ENCODE measurements around the gene ASB8.
"Not testable (repeated sequence)": the region's sequence is repeated elsewhere in the genome, so short reads cannot be mapped to it uniquely, and the experiment has no call there.

ASB8 gene

DNA sequence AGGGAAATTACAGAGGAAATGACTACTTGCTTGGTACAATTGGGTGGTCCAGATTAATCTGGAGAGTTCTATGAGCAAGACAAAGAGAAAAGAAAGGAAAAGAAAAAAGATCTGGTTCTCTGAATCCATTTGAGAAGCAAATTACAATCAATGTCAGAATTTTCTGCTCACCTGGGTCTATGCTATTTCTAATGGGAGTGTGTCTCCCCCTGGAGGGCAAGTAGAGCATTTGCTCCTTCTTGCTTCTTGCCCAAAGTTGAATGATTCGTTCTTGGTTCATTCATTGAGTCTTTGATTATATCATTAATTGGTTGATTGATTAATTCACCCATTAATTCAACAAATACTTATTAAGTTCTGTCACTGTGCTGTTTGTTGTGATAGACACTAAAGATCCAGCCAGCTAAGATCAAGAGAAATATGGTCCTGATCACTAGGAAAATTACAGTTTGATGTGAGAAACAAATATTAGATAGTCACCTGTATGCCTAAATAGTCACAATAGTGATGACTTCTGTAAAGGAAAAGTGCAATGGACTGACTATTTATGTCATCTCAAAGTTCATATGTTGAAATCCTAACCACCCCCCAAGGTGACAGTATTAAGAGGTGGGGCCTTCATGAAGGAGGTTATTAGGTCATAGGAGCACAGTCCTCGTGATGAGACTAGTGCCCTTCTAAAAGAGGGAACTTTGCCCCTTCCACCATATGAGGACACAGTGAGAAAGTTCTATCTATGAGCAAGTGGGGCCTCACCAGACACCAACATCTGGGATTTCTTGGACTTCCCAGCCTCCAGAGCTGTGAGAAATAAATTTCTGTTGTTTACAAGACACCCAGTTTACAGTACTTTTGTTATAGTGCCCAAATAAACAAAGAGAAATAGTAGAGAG, 8.0 kb upstream of the ASB8 start:
- no peaks in the 10 kb centered on the region for H3K9me3 ChIP-seq (ENCODE audit: control insufficient read depth, insufficient read depth, low read length)
- no CpG with 5 or more reads among the region's 2 CpGs for whole genome bisulfite sequencing (ENCODE audit: insufficient coverage, insufficient read length)

DNA sequence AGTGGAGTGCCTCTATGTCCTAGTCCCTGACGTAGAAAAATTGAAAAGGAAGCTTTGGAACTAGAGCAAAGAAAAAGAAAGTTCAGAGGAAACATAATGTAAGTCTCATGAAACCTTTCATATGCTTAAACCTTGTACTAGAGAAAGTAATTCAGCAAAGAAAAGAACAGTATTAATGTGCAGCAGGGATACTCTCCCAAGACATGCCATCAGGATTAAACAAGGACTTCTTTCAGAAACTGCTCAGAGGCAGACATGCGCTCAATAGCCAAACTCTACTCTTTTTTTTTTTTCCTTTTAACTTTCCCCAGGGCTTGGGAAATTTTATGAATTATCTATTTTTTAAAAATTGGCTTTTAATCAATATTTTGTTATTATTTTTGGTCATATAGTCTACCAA, 7.1 kb upstream of the ASB8 start:
- Histone ChIP-seq H3K36me3 (ENCODE audit: control insufficient read depth, insufficient read depth, low read length) (no peaks in the 10 kb centered on the region), H3K27me3 (ENCODE audit: control insufficient read depth, insufficient read depth, low read length) (no peaks in the 10 kb centered on the region), H3K4me1 (ENCODE audit: control insufficient read depth, insufficient read depth, low read length) (no peaks in the 10 kb centered on the region), H3K27ac (ENCODE audit: low read length) (no peak overlapping the region), H3K4me3 (ENCODE audit: low read length) (no peak overlapping the region), H3K9me3 (ENCODE audit: control insufficient read depth, insufficient read depth, low read length) (no peaks in the 10 kb centered on the region)
- no CpG with 5 or more reads among the region's 2 CpGs for WGBS (ENCODE audit: insufficient coverage, insufficient read length)
- no peak for DNase-seq (ENCODE audit: low read depth, low spot score)

More for the DNA sequence above, 8.0 kb upstream of the ASB8 start:
- H3K4me3 ChIP-seq (ENCODE audit: low read length), result no peak overlapping the region
- no peak for DNase-seq (ENCODE audit: low read depth, low spot score)
- no peaks in the 10 kb centered on the region for H3K36me3 ChIP-seq (ENCODE audit: control insufficient read depth, insufficient read depth, low read length)
- no peak overlapping the region for H3K27ac ChIP-seq (ENCODE audit: low read length)
- H3K27me3 ChIP-seq (ENCODE audit: control insufficient read depth, insufficient read depth, low read length), result no peaks in the 10 kb centered on the region
- H3K4me1 ChIP-seq (ENCODE audit: control insufficient read depth, insufficient read depth, low read length), result no peaks in the 10 kb centered on the region

DNA sequence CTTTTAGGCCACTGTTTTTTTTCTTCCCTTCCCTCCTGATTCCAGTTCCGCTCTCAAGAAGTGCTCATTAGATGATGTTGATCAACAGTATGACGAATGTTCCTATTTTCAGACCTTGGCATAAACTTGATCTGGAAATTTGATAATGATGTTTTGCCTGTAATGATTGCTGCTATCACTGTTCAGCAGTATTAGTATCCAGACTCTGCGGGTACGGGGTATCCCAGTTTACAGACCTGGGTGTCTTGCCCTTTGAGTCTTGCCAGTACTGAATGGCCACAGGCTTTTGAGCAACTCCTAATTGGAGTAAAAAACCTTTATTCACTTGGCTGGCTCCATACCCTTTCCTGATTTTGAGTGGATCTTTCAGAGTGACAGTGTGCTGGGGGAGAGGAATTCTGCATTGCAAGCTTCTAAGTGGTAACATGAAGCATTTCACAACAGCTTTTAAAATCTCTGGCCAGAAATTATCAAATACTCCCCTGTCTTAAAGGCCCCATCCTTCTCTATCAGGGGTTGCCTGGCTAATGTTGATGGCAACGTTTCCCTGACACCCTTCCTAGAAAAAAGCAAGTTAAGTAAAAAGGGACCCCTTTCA, 5.9 kb upstream of the ASB8 start:
- no peak for DNase-seq (ENCODE audit: low read depth, low spot score)
- Histone ChIP-seq H3K4me3 (ENCODE audit: low read length) (no peak overlapping the region), H3K36me3 (ENCODE audit: control insufficient read depth, insufficient read depth, low read length) (no peaks in the 10 kb centered on the region), H3K27ac (ENCODE audit: low read length) (no peak overlapping the region), H3K9me3 (ENCODE audit: control insufficient read depth, insufficient read depth, low read length) (no peaks in the 10 kb centered on the region), H3K27me3 (ENCODE audit: control insufficient read depth, insufficient read depth, low read length) (no peaks in the 10 kb centered on the region), H3K4me1 (ENCODE audit: control insufficient read depth, insufficient read depth, low read length) (no peaks in the 10 kb centered on the region; the same call in 1 of the 2 replicates)
- whole genome bisulfite sequencing (ENCODE audit: insufficient coverage, insufficient read length), result no CpG with 5 or more reads among the region's 5 CpGs

DNA sequence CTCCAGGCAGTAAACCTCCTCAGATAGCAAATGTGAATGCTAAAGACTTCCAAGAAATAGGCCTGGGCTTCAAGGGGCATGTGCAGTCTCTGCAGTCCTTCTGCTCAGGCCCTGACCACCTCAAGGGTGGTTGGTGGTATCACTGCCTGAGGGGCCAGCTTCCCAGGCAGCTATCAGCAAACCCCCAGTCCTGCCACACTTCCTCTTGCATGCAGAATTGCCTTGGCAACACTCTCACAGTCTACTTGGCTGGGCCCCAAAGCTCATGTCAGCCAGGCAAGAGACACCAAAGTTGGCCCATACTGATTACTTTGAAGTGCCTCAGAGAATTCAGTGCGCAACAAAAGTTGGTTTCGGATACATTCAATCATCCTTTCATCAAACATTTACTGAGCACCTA, 3.5 kb upstream of the ASB8 start:
- no peak overlapping the region for H3K27ac ChIP-seq (ENCODE audit: low read length)
- no CpG with 5 or more reads among the region's 2 CpGs for WGBS (ENCODE audit: insufficient coverage, insufficient read length)
- no peaks in the 10 kb centered on the region for H3K9me3 ChIP-seq (ENCODE audit: control insufficient read depth, insufficient read depth, low read length)
- H3K36me3 ChIP-seq (ENCODE audit: control insufficient read depth, insufficient read depth, low read length), result no peaks in the 10 kb centered on the region
- no peak overlapping the region for H3K4me3 ChIP-seq (ENCODE audit: low read length)
- H3K4me1 ChIP-seq (ENCODE audit: control insufficient read depth, insufficient read depth, low read length), result peaks cover 3% of the 10 kb centered on the region; the same call in 1 of the 2 replicates
- no peaks in the 10 kb centered on the region for H3K27me3 ChIP-seq (ENCODE audit: control insufficient read depth, insufficient read depth, low read length)
- DNase-seq (ENCODE audit: low read depth, low spot score), result no peak

DNA sequence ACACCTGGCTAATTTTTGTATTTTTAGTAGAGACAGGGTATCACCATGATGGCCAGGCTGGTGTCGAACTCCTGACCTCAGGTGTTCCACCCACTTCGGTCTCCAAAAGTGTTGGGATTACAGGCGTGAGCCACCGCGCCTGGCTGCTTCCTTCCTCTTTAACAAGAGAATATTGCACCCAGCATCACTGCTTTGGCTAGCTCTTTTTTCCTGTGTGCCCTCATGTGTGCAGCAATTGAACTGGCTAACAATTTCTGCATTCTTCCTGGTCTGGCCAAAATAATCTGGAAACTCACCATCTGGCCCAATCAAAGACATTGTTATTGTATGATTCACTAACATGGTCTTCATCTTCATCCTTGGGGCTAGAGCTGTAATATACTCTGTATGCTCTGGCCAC, 2.7 kb upstream of the ASB8 start:
- DNase-seq (ENCODE audit: low read depth, low spot score), result no peak
- Histone ChIP-seq H3K4me3 (ENCODE audit: low read length) (no peak overlapping the region), H3K4me1 (ENCODE audit: control insufficient read depth, insufficient read depth, low read length) (peaks cover 3% of the 10 kb centered on the region; the same call in 1 of the 2 replicates), H3K27me3 (ENCODE audit: control insufficient read depth, insufficient read depth, low read length) (no peaks in the 10 kb centered on the region), H3K27ac (ENCODE audit: low read length) (no peak overlapping the region), H3K9me3 (ENCODE audit: control insufficient read depth, insufficient read depth, low read length) (no peaks in the 10 kb centered on the region), H3K36me3 (ENCODE audit: control insufficient read depth, insufficient read depth, low read length) (no peaks in the 10 kb centered on the region)
- no CpG with 5 or more reads among the region's 5 CpGs for WGBS (ENCODE audit: insufficient coverage, insufficient read length)

DNA sequence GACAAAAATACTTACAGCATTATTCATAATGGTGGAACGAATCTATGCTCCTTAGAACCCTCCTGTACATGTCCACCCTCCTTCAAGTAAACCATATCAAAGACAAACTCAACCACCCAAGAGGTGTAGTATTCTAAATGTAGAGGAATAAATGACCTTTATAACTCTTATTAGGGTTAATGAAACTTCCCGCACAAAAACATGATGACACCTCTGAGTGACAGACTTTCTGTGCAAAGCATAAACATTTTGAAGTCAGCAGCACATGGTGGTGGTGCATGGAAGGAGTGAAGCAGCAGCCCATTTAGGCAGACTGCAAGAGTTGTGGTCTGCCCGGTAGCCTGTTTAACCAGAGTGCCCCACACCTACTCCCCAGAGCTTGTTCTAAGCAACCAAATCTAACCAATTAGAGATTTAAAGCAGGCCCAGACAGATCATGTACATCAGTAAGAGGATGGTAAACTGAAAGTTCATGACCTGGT, 615 bp upstream of the ASB8 start:
- no peak for DNase-seq (ENCODE audit: low read depth, low spot score)
- Histone ChIP-seq H3K27ac (ENCODE audit: low read length) (no peak overlapping the region), H3K4me3 (ENCODE audit: low read length) (no peak overlapping the region), H3K9me3 (ENCODE audit: control insufficient read depth, insufficient read depth, low read length) (no peaks in the 10 kb centered on the region), H3K27me3 (ENCODE audit: control insufficient read depth, insufficient read depth, low read length) (no peaks in the 10 kb centered on the region), H3K36me3 (ENCODE audit: control insufficient read depth, insufficient read depth, low read length) (no peaks in the 10 kb centered on the region), H3K4me1 (ENCODE audit: control insufficient read depth, insufficient read depth, low read length) (peaks cover 3% of the 10 kb centered on the region; the same call in 1 of the 2 replicates)
- WGBS (ENCODE audit: insufficient coverage, insufficient read length), result no CpG with 5 or more reads among the region's 3 CpGs

DNA sequence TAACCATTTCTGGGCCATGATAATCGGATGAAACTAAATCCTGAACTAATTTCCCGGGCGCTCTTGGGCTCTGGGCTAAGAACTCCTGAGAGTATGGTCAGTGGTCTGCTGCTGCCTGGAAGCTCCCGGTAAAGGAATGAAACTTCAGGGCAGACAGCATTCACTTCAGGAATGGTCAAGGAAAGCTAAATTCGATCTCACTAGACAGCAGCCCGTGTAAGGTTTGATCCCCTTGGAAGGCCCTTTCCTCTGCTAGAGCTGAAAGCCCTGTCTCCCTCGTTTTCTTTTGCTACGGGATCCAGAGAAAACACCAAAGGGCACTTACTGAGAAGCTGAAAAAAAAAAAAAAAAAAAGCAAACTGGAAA, 680 bp downstream of the ASB8 start:
- no CpG with 5 or more reads among the region's 8 CpGs for WGBS (ENCODE audit: insufficient coverage, insufficient read length)
- no peaks in the 10 kb centered on the region for H3K27me3 ChIP-seq (ENCODE audit: control insufficient read depth, insufficient read depth, low read length)
- peak overlapping the region; percentile 69; the same call in 1 of the 2 replicates for H3K4me3 ChIP-seq (ENCODE audit: low read length)
- H3K27ac ChIP-seq (ENCODE audit: low read length), result no peak overlapping the region
- H3K4me1 ChIP-seq (ENCODE audit: control insufficient read depth, insufficient read depth, low read length), result peaks cover 3% of the 10 kb centered on the region; the same call in 1 of the 2 replicates
- H3K9me3 ChIP-seq (ENCODE audit: control insufficient read depth, insufficient read depth, low read length), result no peaks in the 10 kb centered on the region
- no peak for DNase-seq (ENCODE audit: low read depth, low spot score)
- no peaks in the 10 kb centered on the region for H3K36me3 ChIP-seq (ENCODE audit: control insufficient read depth, insufficient read depth, low read length)

DNA sequence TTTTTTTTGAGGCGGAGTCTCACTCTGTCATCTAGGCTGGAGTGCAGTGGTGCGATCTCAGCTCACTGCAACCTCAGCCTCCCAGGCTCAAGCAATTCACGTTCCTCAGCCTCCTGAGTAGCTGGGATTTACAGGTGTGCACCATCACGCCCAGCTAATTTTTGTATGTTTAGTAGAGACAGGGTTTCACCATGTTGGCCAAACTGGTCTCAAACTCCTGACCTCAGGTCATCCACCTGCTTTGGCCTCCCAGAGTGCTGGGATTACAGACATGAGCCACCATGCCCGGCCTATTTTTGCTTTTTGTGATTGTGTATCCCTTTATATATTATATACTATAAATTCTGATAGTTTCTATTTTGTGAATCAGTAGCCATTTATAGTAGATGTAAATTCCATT, 1.5 kb downstream of the ASB8 start:
- H3K9me3 ChIP-seq (ENCODE audit: control insufficient read depth, insufficient read depth, low read length); H3K36me3 ChIP-seq (ENCODE audit: control insufficient read depth, insufficient read depth, low read length); H3K27ac ChIP-seq (ENCODE audit: low read length); DNase-seq (ENCODE audit: low read depth, low spot score); H3K4me1 ChIP-seq (ENCODE audit: control insufficient read depth, insufficient read depth, low read length); H3K27me3 ChIP-seq (ENCODE audit: control insufficient read depth, insufficient read depth, low read length); H3K4me3 ChIP-seq (ENCODE audit: low read length): not testable (repeated sequence)
- WGBS (ENCODE audit: insufficient coverage, insufficient read length), result no CpG with 5 or more reads among the region's 5 CpGs

DNA sequence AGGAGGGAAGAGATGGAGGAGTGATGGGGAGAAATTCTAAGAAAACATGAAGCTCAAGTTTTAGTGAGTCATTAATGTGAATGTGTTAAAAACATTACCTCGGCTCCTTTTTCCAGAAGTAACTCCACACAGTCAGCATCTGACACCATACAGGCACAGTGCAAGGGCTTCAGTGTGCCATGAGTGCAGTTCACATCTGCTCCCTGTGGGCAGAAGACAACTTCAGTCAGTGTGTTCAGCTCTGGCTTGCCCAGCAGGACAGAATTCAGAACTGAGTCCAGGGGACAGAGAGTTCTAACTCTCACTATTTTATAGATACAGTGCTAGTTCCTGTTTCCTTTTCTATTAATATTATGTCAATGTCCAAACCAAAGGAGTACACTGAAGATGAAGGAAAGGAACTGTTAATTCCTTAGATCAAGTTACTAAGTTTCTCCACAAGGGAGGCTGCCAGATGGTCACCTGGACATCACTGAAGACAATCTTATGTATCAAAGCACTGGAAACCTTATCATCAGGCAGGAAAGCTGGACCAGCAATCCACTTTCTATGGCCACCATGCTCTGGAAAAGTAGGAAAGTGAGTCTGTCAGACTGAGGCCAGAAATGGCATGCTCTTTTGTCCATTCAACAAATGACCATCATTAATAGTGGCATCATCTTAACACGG, 6.1 kb downstream of the ASB8 start:
- DNase-seq (ENCODE audit: low read depth, low spot score), result no peak
- Histone ChIP-seq H3K9me3 (ENCODE audit: control insufficient read depth, insufficient read depth, low read length) (no peaks in the 10 kb centered on the region), H3K36me3 (ENCODE audit: control insufficient read depth, insufficient read depth, low read length) (no peaks in the 10 kb centered on the region), H3K27me3 (ENCODE audit: control insufficient read depth, insufficient read depth, low read length) (no peaks in the 10 kb centered on the region), H3K27ac (ENCODE audit: low read length) (no peak overlapping the region), H3K4me1 (ENCODE audit: control insufficient read depth, insufficient read depth, low read length) (no peaks in the 10 kb centered on the region), H3K4me3 (ENCODE audit: low read length) (no peak overlapping the region)
- no CpG with 5 or more reads among the region's 2 CpGs for WGBS (ENCODE audit: insufficient coverage, insufficient read length)

DNA sequence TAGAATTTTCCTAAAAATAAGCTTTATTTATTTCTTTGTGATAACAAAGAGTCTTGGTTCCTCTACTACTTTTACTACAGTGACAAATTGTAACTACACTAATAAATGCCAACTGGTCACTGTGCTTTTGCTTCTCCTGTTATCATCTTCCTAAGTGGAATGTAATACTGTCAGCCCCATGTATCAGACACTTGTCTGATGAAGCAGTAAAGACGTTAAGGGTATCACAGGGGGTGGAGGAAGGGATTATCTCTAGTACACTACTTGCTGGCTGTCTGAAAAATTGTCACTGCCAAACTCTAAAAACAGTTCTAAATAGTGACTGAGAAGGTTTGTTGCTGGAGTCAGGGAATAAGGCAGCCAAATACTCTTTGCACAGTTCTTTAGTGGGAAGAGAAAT, 11.3 kb downstream of the ASB8 start:
- Histone ChIP-seq H3K4me3 (ENCODE audit: low read length) (no peak overlapping the region), H3K36me3 (ENCODE audit: control insufficient read depth, insufficient read depth, low read length) (peaks cover 6% of the 10 kb centered on the region; the same call in 1 of the 2 replicates), H3K4me1 (ENCODE audit: control insufficient read depth, insufficient read depth, low read length) (peaks cover 4% of the 10 kb centered on the region), H3K9me3 (ENCODE audit: control insufficient read depth, insufficient read depth, low read length) (no peaks in the 10 kb centered on the region), H3K27me3 (ENCODE audit: control insufficient read depth, insufficient read depth, low read length) (no peaks in the 10 kb centered on the region), H3K27ac (ENCODE audit: low read length) (no peak overlapping the region)
- DNase-seq (ENCODE audit: low read depth, low spot score), result no peak
- no CpG with 5 or more reads among the region's 1 CpG for WGBS (ENCODE audit: insufficient coverage, insufficient read length)
